Endodermal cell (in vitro differentiated cells): ENCODE data around the gene P2RY2. TPM values are rescaled to one million over a fixed set of nuclear protein-coding genes. Genes with fewer than 3 reads are reported as not detected.

Experiments used
- DNase-seq: peaks from one replicate; pipeline ENCODE4 v3.0.0-alpha.2; 2017
- H3K27ac ChIP-seq: 2 replicates; pipeline ENCODE4 v1.5.1; 2013; ENCODE audit warnings: mild to moderate bottlenecking, low read depth, low read length, moderate library complexity
- H3K27me3 ChIP-seq: 2 replicates; pipeline ENCODE4 v1.6.1; 2013; ENCODE audit warnings: mild to moderate bottlenecking, low read length, moderate library complexity; ENCODE audit not compliant: insufficient read depth, control insufficient read depth, poor library complexity, severe bottlenecking
- H3K36me3 ChIP-seq: 2 replicates; pipeline ENCODE4 v1.7.0; 2013; ENCODE audit warnings: mild to moderate bottlenecking, low read length, moderate library complexity; ENCODE audit not compliant: control insufficient read depth, insufficient read depth
- H3K4me1 ChIP-seq: one replicate; pipeline ENCODE4 v1.7.0; 2013; ENCODE audit warnings: low read length; ENCODE audit not compliant: control insufficient read depth, insufficient read depth
- H3K4me3 ChIP-seq: 2 replicates; pipeline ENCODE4 v1.5.1; 2013; ENCODE audit warnings: mild to moderate bottlenecking, low read length, moderate library complexity
- H3K9ac ChIP-seq: 2 replicates; pipeline ENCODE4 v1.6.1; 2013; ENCODE audit warnings: mild to moderate bottlenecking, low read length, moderate library complexity; ENCODE audit not compliant: poor library complexity, severe bottlenecking; ENCODE audit errors: extremely low read depth
- H3K9me3 ChIP-seq: 2 replicates; pipeline ENCODE4 v1.6.1; 2013; ENCODE audit warnings: mild to moderate bottlenecking, low read length, moderate library complexity; ENCODE audit not compliant: control insufficient read depth
- H3K27ac Mint-ChIP-seq: 2 replicates; pipeline ENCODE4 v1.8.0; 2020; ENCODE audit warnings: mixed read lengths
- H3K27me3 Mint-ChIP-seq: 2 replicates; pipeline ENCODE4 v1.8.0; 2021; ENCODE audit warnings: mild to moderate bottlenecking, mixed read lengths; ENCODE audit not compliant: insufficient read depth
- H3K36me3 Mint-ChIP-seq: 2 replicates; pipeline ENCODE4 v1.8.0; 2020; ENCODE audit warnings: low read depth, mixed read lengths
- H3K4me1 Mint-ChIP-seq: 2 replicates; pipeline ENCODE4 v1.8.0; 2020; ENCODE audit warnings: mixed read lengths
- H3K4me3 Mint-ChIP-seq: 2 replicates; pipeline ENCODE4 v1.8.0; 2020; ENCODE audit warnings: mild to moderate bottlenecking, moderate library complexity, mixed read lengths
- H3K9me3 Mint-ChIP-seq: 2 replicates; pipeline ENCODE4 v1.8.0; 2020; ENCODE audit warnings: mild to moderate bottlenecking, mixed read lengths
- WGBS, 2 experiments: methylation state at CpG; one replicate each; pipeline versions ENCODE4 v1.1.5 to v1.1.7; 2013; ENCODE audit warnings: missing lambda C conversion rate in 2 of 2, mixed read lengths in 1 of 2; ENCODE audit not compliant: insufficient coverage in 1 of 2, insufficient read length in 1 of 2; 5-methylcytosine and 5-hydroxymethylcytosine counted together
- total RNA-seq, 2 donors: library from RNA; stranded (reverse); fragmentation: NEBNext Ultra II Directional in 1 of 2; extraction: Animal tissue kit (Norgen Biotek cat#: 25700) in 1 of 2; gene quantifications; 2 replicates in 1 of 2; 3 replicates in 1 of 2; pipeline ENCODE4 v1.2.1, GENCODE V29; 2021
- TF ChIP-seq, protein P1 (sequence below): fragments of 200-600 bp; sonication (generic); conservative IDR thresholded peaks from 2 replicates; pipeline ENCODE4 v1.5.0; 2021; ENCODE audit warnings: antibody characterized with exemption, mild to moderate bottlenecking

The P2RY2 gene
- total RNA-seq, 2 donors from 2014 or later, result 0.60 to 0.62 TPM

DNA sequence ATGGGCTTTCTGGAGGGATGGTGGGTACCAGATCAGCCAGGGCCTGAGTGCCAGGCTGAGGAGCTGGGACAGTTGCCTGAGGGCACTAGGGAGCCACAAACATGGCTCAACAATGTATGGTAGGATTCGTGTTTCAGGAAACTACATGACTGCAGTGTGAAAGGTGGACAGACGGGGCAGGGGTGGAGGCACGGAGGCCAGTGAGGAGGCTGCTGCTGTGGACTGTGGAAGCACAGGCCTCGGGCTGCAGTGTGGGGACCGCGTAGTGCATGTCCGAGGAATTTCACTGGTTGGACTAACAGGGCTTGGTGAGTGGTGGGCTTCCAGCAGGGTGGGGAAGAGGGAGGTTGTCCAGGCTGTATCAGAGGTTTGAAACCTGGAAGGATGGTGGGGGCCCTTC lies 7.8 kb downstream of the P2RY2 start:
- TF ChIP-seq, protein P1, sequence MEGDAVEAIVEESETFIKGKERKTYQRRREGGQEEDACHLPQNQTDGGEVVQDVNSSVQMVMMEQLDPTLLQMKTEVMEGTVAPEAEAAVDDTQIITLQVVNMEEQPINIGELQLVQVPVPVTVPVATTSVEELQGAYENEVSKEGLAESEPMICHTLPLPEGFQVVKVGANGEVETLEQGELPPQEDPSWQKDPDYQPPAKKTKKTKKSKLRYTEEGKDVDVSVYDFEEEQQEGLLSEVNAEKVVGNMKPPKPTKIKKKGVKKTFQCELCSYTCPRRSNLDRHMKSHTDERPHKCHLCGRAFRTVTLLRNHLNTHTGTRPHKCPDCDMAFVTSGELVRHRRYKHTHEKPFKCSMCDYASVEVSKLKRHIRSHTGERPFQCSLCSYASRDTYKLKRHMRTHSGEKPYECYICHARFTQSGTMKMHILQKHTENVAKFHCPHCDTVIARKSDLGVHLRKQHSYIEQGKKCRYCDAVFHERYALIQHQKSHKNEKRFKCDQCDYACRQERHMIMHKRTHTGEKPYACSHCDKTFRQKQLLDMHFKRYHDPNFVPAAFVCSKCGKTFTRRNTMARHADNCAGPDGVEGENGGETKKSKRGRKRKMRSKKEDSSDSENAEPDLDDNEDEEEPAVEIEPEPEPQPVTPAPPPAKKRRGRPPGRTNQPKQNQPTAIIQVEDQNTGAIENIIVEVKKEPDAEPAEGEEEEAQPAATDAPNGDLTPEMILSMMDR, result no peak
- peak; percentile 33 for DNase-seq
- Histone ChIP-seq H3K27ac (no peak overlapping the region), H3K4me1 (peaks cover 17% of the 10 kb centered on the region), H3K9ac (no peak overlapping the region), H3K4me3 (no peak overlapping the region), H3K36me3 (no peaks in the 10 kb centered on the region), H3K9me3 (no peaks in the 10 kb centered on the region), H3K27me3 (peaks cover 6% of the 10 kb centered on the region)
- Mint-ChIP-seq H3K4me3 (no peak overlapping the region), H3K27ac (peak overlapping the region; percentile 45), H3K9me3 (no peaks in the 10 kb centered on the region), H3K4me1 (peaks cover 30% of the 10 kb centered on the region), H3K27me3 (peaks cover 24% of the 10 kb centered on the region), H3K36me3 (no peaks in the 10 kb centered on the region)
- 93 to 97% methylated on average over 6 to 7 of the region's 7 CpGs for WGBS, 2 experiments

DNA sequence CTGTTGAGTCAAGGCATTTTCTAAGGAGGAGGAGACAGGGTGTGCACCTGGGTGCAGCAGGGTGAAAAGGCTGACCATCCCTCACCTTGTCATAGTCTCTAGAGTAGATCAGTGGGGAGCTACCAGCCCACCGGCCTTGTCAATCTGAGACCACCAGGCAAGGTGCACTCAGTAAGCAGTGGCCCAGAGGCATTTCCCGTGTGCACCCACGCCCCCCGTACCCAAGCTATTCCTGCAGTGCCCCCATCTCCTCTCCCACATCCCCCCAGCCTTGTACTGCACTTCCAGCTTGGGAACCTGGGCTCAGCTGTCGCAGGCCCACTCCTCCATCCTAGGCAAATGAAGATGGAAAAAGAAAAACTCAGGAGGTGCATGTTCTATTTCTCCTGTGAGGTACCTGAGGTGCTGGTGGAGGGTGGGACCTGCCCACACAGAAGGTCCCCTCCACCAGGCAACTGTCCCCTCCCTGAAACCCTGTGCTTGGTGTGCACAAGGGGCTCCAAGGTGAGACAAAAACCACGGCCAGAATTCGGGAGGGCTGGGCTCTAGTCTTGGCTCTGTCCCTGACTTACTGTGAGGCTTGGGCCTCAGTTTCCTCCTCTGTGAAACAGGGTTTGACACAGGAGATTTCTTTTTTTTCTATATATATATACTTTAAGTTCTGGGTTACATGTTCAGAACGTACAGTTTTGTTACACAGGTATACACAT lies 8.4 kb downstream of the P2RY2 start:
- Histone ChIP-seq H3K4me1 (peaks cover 12% of the 10 kb centered on the region), H3K4me3 (no peak overlapping the region), H3K9ac (no peak overlapping the region), H3K9me3 (no peaks in the 10 kb centered on the region), H3K27me3 (peaks cover 6% of the 10 kb centered on the region), H3K27ac (no peak overlapping the region), H3K36me3 (no peaks in the 10 kb centered on the region)
- Mint-ChIP-seq H3K36me3 (no peaks in the 10 kb centered on the region), H3K27me3 (peaks cover 24% of the 10 kb centered on the region), H3K4me3 (no peak overlapping the region), H3K4me1 (peaks cover 26% of the 10 kb centered on the region), H3K9me3 (no peaks in the 10 kb centered on the region), H3K27ac (no peak overlapping the region)
- TF ChIP-seq, protein P1, result no peak
- 60 to 69% methylated on average over 3 to 8 of the region's 8 CpGs for WGBS, 2 experiments
- DNase-seq, result peak; percentile 38

DNA sequence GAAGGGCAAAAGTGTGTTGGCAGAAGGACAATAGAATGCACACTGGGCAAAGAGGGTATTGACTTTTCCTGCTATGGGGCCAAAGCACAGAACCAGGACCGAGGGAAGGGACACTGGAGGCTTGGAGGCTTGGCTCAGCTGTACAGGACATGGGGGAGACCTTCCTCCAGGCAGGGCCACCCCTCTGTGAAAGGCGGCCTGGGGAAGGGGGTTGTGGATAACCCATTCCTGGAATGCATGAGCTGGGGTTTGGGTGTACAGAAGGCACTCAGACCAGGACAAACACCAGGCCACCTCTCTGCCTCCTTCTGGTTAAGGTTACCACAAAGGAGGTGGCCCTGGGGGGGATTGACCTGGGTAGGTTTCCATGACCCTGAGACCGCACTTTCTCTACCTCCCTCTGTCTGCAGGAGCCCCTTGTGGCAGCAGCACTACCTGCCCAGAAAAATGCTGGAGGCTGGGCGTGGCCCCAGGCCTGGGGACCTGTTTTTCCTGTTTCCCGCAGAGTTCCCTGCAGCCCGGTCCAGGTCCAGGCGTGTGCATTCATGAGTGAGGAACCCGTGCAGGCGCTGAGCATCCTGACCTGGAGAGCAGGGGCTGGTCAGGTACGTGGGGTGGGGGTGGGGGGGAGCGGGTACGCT lies 9.6 kb downstream of the P2RY2 start:
- Histone ChIP-seq H3K27ac (no peak overlapping the region), H3K36me3 (no peaks in the 10 kb centered on the region), H3K9me3 (no peaks in the 10 kb centered on the region), H3K27me3 (peaks cover 6% of the 10 kb centered on the region), H3K9ac (no peak overlapping the region), H3K4me3 (no peak overlapping the region), H3K4me1 (peaks cover 8% of the 10 kb centered on the region)
- WGBS, 2 experiments, result 73 to 76% methylated on average over 3 to 12 of the region's 12 CpGs
- TF ChIP-seq, protein P1, result peak; percentile 67
- peak; percentile 93 for DNase-seq
- no peak overlapping the region for H3K27ac Mint-ChIP-seq
- peaks cover 19% of the 10 kb centered on the region for H3K27me3 Mint-ChIP-seq
- no peaks in the 10 kb centered on the region for H3K36me3 Mint-ChIP-seq
- H3K4me1 Mint-ChIP-seq, result peaks cover 26% of the 10 kb centered on the region
- H3K9me3 Mint-ChIP-seq, result no peaks in the 10 kb centered on the region
- no peak overlapping the region for H3K4me3 Mint-ChIP-seq
